Stomach (tissue), 4 donors: ENCODE data around the gene RSPRY1.
"Not testable (repeated sequence)": the region's sequence is repeated elsewhere in the genome, so short reads cannot be mapped to it uniquely, and the experiment has no call there.

Experiments
- CTCF ChIP-seq, 7 experiments: fragments of 450-650 bp in 4 of 7; fragments of 200-600 bp in 3 of 7; sonication (generic) in 3 of 7; IDR thresholded peaks; one replicate each; pipeline ENCODE4 v1.5.1; 2016 to 2019; ENCODE audit warnings: antibody characterized with exemption in 7 of 7, control low read depth in 2 of 7, mild to moderate bottlenecking in 1 of 7
- EP300 ChIP-seq: sonication (generic); formaldehyde crosslinking; IDR thresholded peaks from one replicate; pipeline ENCODE4 v1.6.1; 2017; ENCODE audit warnings: antibody characterized with exemption
- POLR2A ChIP-seq, 4 donors: fragments of 450-650 bp; IDR thresholded peaks; one replicate each; pipeline ENCODE4 v1.6.1; 2016; ENCODE audit warnings: antibody characterized with exemption in 4 of 4, control low read depth in 2 of 4, mild to moderate bottlenecking in 1 of 4, moderate library complexity in 1 of 4
- POLR2AphosphoS5 ChIP-seq, 3 donors: sonication (generic); formaldehyde crosslinking; IDR thresholded peaks; one replicate each; pipeline ENCODE4 v1.6.1; 2016; ENCODE audit warnings: antibody characterized with exemption in 3 of 3

DNA sequence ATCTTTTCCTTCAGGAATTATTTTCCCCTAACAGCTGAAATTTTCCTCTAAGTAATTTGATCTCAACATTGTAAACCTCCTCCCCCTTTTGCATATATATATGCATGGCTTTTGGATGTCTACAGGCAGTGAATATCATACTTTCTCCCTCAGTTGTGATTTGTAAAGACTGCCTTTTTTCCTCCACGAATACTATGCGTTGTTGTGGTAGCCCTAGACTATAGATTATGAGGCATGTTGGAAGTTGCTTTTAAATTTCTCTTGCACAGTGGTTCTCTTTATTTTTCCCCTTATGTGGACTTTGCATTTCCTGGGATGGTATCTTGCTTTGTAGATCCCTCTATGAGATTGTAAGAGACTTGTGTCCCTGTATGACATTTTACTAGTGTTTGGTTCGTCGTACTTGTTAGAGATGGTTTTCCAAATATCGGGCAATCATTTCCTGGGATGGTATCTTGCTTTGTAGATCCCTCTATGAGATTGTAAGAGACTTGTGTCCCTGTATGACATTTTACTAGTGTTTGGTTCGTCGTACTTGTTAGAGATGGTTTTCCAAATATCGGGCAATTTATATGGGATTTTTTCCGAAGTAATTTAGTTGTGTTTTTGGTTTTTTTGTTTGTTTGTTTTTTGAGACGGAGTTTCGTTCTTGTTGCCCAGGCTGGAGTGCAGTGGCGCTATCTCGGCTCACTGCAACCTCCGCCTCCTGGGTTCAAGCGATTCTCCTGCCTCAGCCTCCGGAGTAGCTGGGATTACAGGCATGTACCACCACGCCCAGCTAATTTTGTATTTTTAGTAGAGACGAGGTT lies 2.0 kb downstream of the RSPRY1 start:
- TF ChIP-seq EP300; POLR2A (IDR thresholded peaks at IDR 0.05); CTCF (IDR thresholded peaks at IDR 0.05); POLR2AphosphoS5 (IDR thresholded peaks at IDR 0.05): not testable (repeated sequence)
